A549 (cell line): ENCODE measurements around the gene HTN1. TPM values are rescaled to one million over a fixed set of nuclear protein-coding genes. Genes with fewer than 3 reads are reported as not detected.
"Not testable (repeated sequence)": the region's sequence is repeated elsewhere in the genome, so short reads cannot be mapped to it uniquely, and the experiment has no call there.

Experiments used
- ATAC-seq, 2 experiments: fragments of 200-7000 bp in 1 of 2; fragments of >200 bp in 1 of 2; cut with Nextera tagmentation in 1 of 2; cut with Tn5 transposase in 1 of 2; 3 replicates each; pipeline versions ENCODE4 v1.8.0 to v1.9.1; 2018 to 2020; ENCODE audit warnings: mild to moderate bottlenecking in 1 of 2, moderate library complexity in 1 of 2
- CTCF ChIA-PET: fragments of 300-600 bp; sonication (Branson Sonifier 250); formaldehyde crosslinking; extraction: SDS; loops from one replicate; lab custom pipeline; 2021; ENCODE audit warnings: antibody characterized with exemption, inconsistent platforms; lab: Yijun Ruan, JAX
- POLR2A ChIA-PET: fragments of 350-600 bp; formaldehyde crosslinking; extraction: SDS; loops from one replicate; lab custom pipeline; 2021; ENCODE audit warnings: antibody characterized with exemption, inconsistent platforms; lab: Yijun Ruan, JAX
- DNase-seq, 2 experiments: peaks; one replicate each; pipeline versions ENCODE4 v3.0.0 to v3.0.0-alpha.2; 2011 to 2016; ENCODE audit warnings: low read depth in 1 of 2, low spot score in 1 of 2
- FAIRE-seq: peaks from 2 replicates; lab custom pipeline; 2011; peaks lifted over from hg19 to GRCh38; lab: Jason Lieb, UNC
- H3K27ac ChIP-seq, 2 experiments: fragments of >200 bp; sonication (Bioruptor Twin); formaldehyde crosslinking; 3 replicates each; pipeline ENCODE4 v1.5.1; 2016 to 2017
- H3K4me1 ChIP-seq: fragments of >200 bp; sonication (Bioruptor Twin); formaldehyde crosslinking; 3 replicates; pipeline ENCODE4 v1.6.1; 2016
- H3K4me2 ChIP-seq: fragments of >200 bp; sonication (Bioruptor Twin); formaldehyde crosslinking; 3 replicates; pipeline ENCODE4 v1.6.1; 2016
- H3K4me3 ChIP-seq: fragments of >200 bp; sonication (Bioruptor Twin); formaldehyde crosslinking; 3 replicates; pipeline ENCODE4 v1.5.1; 2016
- H3K9me3 ChIP-seq: fragments of >200 bp; sonication (Bioruptor Twin); formaldehyde crosslinking; 3 replicates; pipeline ENCODE4 v1.6.1; 2016
- EHF ChIP-seq: fragments of 250-450 bp; sonication (Bioruptor Pico); IDR thresholded peaks from 2 replicates; pipeline ENCODE4 v1.5.0; 2020; ENCODE audit warnings: mild to moderate bottlenecking
- HDAC2 ChIP-seq: fragments of 200-600 bp; sonication (generic); IDR thresholded peaks from 2 replicates; pipeline ENCODE4 v1.6.1; 2016
- HEYL ChIP-seq: fragments of 250-450 bp; sonication (Bioruptor Pico); IDR thresholded peaks from 2 replicates; pipeline ENCODE4 v1.8.0; 2021; ENCODE audit warnings: mild to moderate bottlenecking, moderate library complexity
- HOXA7 ChIP-seq: fragments of 250-450 bp; sonication (Bioruptor Pico); IDR thresholded peaks from 2 replicates; pipeline ENCODE4 v1.5.0; 2020; ENCODE audit warnings: mild to moderate bottlenecking, moderate library complexity
- HOXB13 ChIP-seq: fragments of 250-450 bp; sonication (Bioruptor Pico); IDR thresholded peaks from 2 replicates; pipeline ENCODE4 v1.5.0; 2020; ENCODE audit warnings: low read depth, mild to moderate bottlenecking, moderate library complexity
- HOXB5 ChIP-seq: fragments of 250-450 bp; sonication (Bioruptor Pico); IDR thresholded peaks from 2 replicates; pipeline ENCODE4 v1.5.0; 2020; ENCODE audit warnings: mild to moderate bottlenecking, moderate library complexity
- KDM1A ChIP-seq: fragments of 200-600 bp; sonication (generic); IDR thresholded peaks from 2 replicates; pipeline ENCODE4 v1.6.1; 2016; ENCODE audit warnings: low read depth, mild to moderate bottlenecking
- MAZ ChIP-seq: fragments of 150-350 bp; IDR thresholded peaks from 2 replicates; pipeline ENCODE4 v1.6.1; 2014; ENCODE audit warnings: antibody characterized with exemption, low read depth, low read length, borderline replicate concordance
- MYC ChIP-seq: IDR thresholded peaks from 2 replicates; pipeline ENCODE4 v1.6.1; 2012; ENCODE audit warnings: mild to moderate bottlenecking, inconsistent platforms, low read length, improper control_type of control experiment, borderline replicate concordance
- NFE2L2 ChIP-seq: fragments of 150-350 bp; conservative IDR thresholded peaks from 2 replicates; pipeline ENCODE4 v1.6.1; 2014; ENCODE audit warnings: low read length
- NPAS2 ChIP-seq: fragments of 250-450 bp; sonication (Bioruptor Pico); IDR thresholded peaks from 2 replicates; pipeline ENCODE4 v1.8.0; 2022; ENCODE audit warnings: mild to moderate bottlenecking, moderate library complexity, borderline replicate concordance
- POLR2AphosphoS2 ChIP-seq: conservative IDR thresholded peaks from 2 replicates; pipeline ENCODE4 v1.6.1; 2012; ENCODE audit warnings: low read length, improper control_type of control experiment, inconsistent platforms
- RARB ChIP-seq: fragments of 250-450 bp; sonication (Bioruptor Pico); IDR thresholded peaks from 2 replicates; pipeline ENCODE4 v1.8.0; 2021; ENCODE audit warnings: mild to moderate bottlenecking, moderate library complexity
- REST ChIP-seq: fragments of 200-600 bp; sonication (generic); IDR thresholded peaks from 2 replicates; pipeline ENCODE4 v1.6.1; 2016; ENCODE audit warnings: antibody characterized with exemption, mild to moderate bottlenecking, moderate library complexity
- RFX5 ChIP-seq: fragments of 450-650 bp; IDR thresholded peaks from 2 replicates; pipeline ENCODE4 v1.7.1; 2014; ENCODE audit warnings: antibody characterized with exemption, mild to moderate bottlenecking, moderate library complexity
- USF2 ChIP-seq: fragments of 450-650 bp; IDR thresholded peaks from 2 replicates; pipeline ENCODE4 v1.6.1; 2014; ENCODE audit warnings: antibody characterized with exemption
- ZC3H11A ChIP-seq: fragments of 450-650 bp; IDR thresholded peaks from 2 replicates; pipeline ENCODE4 v1.6.1; 2014; ENCODE audit warnings: antibody characterized with exemption, mild to moderate bottlenecking
- ZSCAN20 ChIP-seq: fragments of 250-450 bp; sonication (Bioruptor Pico); IDR thresholded peaks from 2 replicates; pipeline ENCODE4 v1.8.0; 2022; ENCODE audit warnings: mild to moderate bottlenecking, moderate library complexity
- WGBS: methylation state at CpG from one replicate; pipeline ENCODE4 v1.1.6; 2017; ENCODE audit errors: missing lambda C conversion rate; 5-methylcytosine and 5-hydroxymethylcytosine counted together
- polyA minus RNA-seq: library from RNA; depleted of rRNA, polyadenylated mRNA; stranded (reverse); fragments of >200 nt; gene quantifications from 2 replicates; pipeline ENCODE4 v1.2.3, GENCODE V29; 2011; rRNA and poly(A)+ RNA removed
- polyA plus RNA-seq, 4 experiments: library from polyadenylated mRNA; depleted of rRNA in 3 of 4; stranded (reverse); fragments of >200 nt; fragmentation: RNase III in 1 of 4; extraction: RNeasy Plus Mini Kit Qiagen cat#74134 plus additional on column Dnase treatment in 1 of 4; gene quantifications; 2 replicates in 3 of 4; 3 replicates in 1 of 4; pipeline ENCODE4 v1.2.3, GENCODE V29; 2011 to 2017
- TF ChIP-seq, protein P1 (sequence below): fragments of 150-350 bp; IDR thresholded peaks from 2 replicates; pipeline ENCODE4 v1.6.1; 2014; ENCODE audit warnings: low read depth, mild to moderate bottlenecking, low read length

HTN1 gene
- polyA plus RNA-seq (2011; rRNA removed) (not detected in 2 replicates), polyA plus RNA-seq (2017; fragmentation: RNase III; extraction: RNeasy Plus Mini Kit Qiagen cat#74134 plus additional on column Dnase treatment) (not detected in 3 replicates), polyA minus RNA-seq (not detected in 2 replicates)
- not detected in 2 replicates for polyA plus RNA-seq (2012; cell fraction: cytosol; rRNA removed)
- not detected in 2 replicates for polyA plus RNA-seq (2012; cell fraction: nucleus; rRNA removed)

GRCh38 chr4:70050138-70050537 lies at the start of gene HTN1:
TSS of gene HTN1 (plus strand) at chr4:70050438. CDS start at chr4:70053077, 2,639 bp downstream.
- H3K9me3 ChIP-seq, H3K4me1 ChIP-seq, ATAC-seq, DNase-seq, POLR2A ChIA-PET, CTCF ChIA-PET, H3K4me3 ChIP-seq, H3K4me2 ChIP-seq, H3K27ac ChIP-seq, FAIRE-seq: not testable (repeated sequence)
- WGBS: 42% methylated on average over 6 of the region's 6 CpGs

GRCh38 chr4:70000711-70001110 lies 49.5 kb upstream of the HTN1 start:
- H3K4me2 ChIP-seq: no peak overlapping the region
- POLR2A ChIA-PET: no interaction called here
- H3K4me1 ChIP-seq: no peaks in the 10 kb centered on the region
- FAIRE-seq (no peak), ATAC-seq (no peak), DNase-seq (no peak)
- TF ChIP-seq POLR2AphosphoS2: no peak
- TF ChIP-seq REST: no peak
- CTCF ChIA-PET: no interaction called here
- H3K9me3 ChIP-seq: no peaks in the 10 kb centered on the region
- no peak overlapping the region for H3K27ac ChIP-seq
- 29% methylated on average over 1 of the region's 1 CpG for WGBS
- H3K4me3 ChIP-seq: no peak overlapping the region

GRCh38 chr4:70002507-70002906 lies 47.7 kb upstream of the HTN1 start:
- no peak overlapping the region for H3K27ac ChIP-seq
- POLR2A ChIA-PET: no interaction called here
- no peak for ATAC-seq
- FAIRE-seq: no peak
- CTCF ChIA-PET: no interaction called here
- TF ChIP-seq USF2 (no peak), ZC3H11A (no peak), ZSCAN20 (CRISPR knock-in tag) (no peak), HOXA7 (no peak), KDM1A (no peak), HDAC2 (no peak), NPAS2 (CRISPR knock-in tag) (no peak), MAZ (no peak), MYC (no peak), NFE2L2 (no peak)
- TF ChIP-seq, all 56 proteins: peak for 0
- Histone ChIP-seq H3K4me1 (no peaks in the 10 kb centered on the region), H3K9me3 (no peaks in the 10 kb centered on the region), H3K4me2 (no peak overlapping the region), H3K4me3 (no peak overlapping the region)
- DNase-seq: no peak

GRCh38 chr4:70008771-70009170 lies 41.5 kb upstream of the HTN1 start:
- ChIA-PET POLR2A (no interaction called here), CTCF (no interaction called here)
- no peak overlapping the region for H3K4me3 ChIP-seq
- FAIRE-seq (no peak), ATAC-seq (no peak), DNase-seq (no peak)
- no peaks in the 10 kb centered on the region for H3K9me3 ChIP-seq
- H3K4me1 ChIP-seq: no peaks in the 10 kb centered on the region
- H3K4me2 ChIP-seq: no peak overlapping the region
- WGBS: 28% methylated on average over 3 of the region's 3 CpGs
- TF ChIP-seq RFX5: no peak
- TF ChIP-seq HEYL: no peak
- TF ChIP-seq, protein P1, sequence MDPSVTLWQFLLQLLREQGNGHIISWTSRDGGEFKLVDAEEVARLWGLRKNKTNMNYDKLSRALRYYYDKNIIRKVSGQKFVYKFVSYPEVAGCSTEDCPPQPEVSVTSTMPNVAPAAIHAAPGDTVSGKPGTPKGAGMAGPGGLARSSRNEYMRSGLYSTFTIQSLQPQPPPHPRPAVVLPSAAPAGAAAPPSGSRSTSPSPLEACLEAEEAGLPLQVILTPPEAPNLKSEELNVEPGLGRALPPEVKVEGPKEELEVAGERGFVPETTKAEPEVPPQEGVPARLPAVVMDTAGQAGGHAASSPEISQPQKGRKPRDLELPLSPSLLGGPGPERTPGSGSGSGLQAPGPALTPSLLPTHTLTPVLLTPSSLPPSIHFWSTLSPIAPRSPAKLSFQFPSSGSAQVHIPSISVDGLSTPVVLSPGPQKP: no peak
- TF ChIP-seq RARB (CRISPR knock-in tag): no peak
- TF ChIP-seq HOXB5 (CRISPR knock-in tag): no peak
- no peak for TF ChIP-seq HOXB13
- no peak for TF ChIP-seq EHF (CRISPR knock-in tag)
- H3K27ac ChIP-seq: no peak overlapping the region

DNA sequence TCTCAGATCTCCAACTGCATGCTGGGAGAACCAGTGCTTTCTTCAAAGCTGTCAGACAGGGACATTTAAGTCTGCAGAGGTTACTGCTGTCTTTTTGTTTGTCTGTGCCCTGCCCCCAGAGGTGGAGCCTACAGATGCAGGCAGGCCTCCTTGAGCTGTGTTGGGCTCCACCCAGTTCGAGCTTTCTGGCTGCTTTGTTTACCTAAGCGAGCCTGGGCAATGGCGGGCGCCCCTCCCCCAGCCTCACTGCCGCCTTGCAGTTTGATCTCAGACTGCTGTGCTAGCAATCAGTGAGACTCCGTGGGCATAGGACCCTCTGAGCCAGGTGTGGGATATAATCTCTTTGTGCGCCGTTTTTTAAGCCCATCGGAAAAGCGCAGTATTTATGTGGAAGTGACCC lies 31.2 kb upstream of the HTN1 start:
- H3K9me3 ChIP-seq, POLR2A ChIA-PET, H3K4me1 ChIP-seq, ATAC-seq, DNase-seq, H3K4me2 ChIP-seq, FAIRE-seq, CTCF ChIA-PET, H3K4me3 ChIP-seq, H3K27ac ChIP-seq: not testable (repeated sequence)
- WGBS: 80% methylated on average over 3 of the region's 10 CpGs
